Measurements from ENCODE around the gene PSME3IP1.
"Not testable (repeated sequence)": the region's sequence is repeated elsewhere in the genome, so short reads cannot be mapped to it uniquely, and the experiment has no call there.

PSME3IP1 gene

DNA sequence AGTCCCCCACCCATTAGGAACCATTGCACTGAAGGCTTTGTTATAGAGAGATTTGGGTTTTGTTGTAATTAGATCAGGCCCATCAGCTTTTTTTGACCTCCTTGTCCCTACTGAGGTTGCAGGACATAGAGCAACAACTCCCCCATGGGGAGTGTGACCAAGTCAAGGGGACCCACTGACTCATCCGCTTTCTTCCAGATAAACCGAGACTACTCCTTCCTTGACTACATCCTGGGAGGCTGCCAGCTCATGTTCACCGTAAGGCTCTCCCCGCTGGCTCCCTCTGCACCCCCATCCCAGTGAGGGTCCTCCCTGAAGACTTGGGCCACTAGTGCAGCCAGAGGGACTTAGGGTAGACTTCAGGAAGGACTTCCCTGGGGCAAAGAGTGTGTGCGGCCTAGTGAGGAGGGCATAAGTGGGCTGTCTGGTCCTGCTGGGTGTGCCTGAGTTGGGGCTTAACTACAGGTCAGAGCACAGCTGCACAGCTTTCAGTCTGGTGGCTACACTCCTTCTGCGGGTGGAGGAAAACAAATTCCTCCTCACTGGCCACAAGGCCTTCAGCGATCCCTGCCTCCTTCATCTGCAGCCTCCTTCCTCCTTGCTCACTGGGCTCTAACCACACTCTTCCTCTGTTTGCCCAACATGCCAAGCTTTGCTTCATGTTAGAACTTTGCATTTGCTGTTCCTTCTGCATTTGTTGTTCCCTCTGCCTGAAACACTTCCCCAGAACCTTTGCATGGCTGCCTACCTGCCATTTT is 62.4 kb downstream of the PSME3IP1 start:
- FAIRE-seq, result no peak

- FAIRE-seq, result no peak
Measured at GRCh38 chr16:57118461-57119084, 67.3 kb downstream of the PSME3IP1 start.

DNA sequence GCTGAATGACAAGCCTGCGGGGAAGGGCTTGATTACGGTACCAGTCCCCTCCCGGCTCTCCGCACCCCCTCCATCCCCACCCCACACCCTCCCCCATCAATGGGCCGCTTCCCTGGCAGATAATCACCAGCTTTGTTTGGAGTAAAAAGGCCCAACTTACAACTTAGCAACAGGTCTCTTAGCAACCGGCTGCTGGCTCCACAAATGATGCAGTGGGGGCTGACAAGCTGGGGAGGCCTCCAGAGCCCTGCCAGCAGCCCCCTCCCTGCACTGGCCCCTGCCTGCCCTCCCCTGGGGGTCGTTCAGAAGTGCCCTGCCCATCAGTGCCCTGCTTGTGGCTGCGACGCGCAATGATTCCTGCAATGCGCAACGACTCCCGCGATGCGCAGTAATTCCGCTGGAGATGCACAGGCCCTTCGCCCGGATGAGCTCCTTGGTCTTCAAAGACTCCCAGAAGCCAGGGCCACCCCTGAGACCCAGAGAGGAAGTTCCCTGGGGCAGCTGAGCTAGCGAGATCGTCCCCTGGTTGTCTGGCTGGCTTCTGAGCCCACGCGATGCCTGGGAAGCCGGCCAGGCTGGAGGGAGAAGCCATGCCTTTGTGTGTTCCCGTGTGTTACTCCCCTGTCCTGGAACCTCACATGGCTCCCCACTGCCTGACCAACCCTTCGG is 70.2 kb downstream of the PSME3IP1 start:
- no peak for FAIRE-seq

- no peak for FAIRE-seq
Measured at GRCh38 chr16:57115168-57115513, 70.7 kb downstream of the PSME3IP1 start.

DNA sequence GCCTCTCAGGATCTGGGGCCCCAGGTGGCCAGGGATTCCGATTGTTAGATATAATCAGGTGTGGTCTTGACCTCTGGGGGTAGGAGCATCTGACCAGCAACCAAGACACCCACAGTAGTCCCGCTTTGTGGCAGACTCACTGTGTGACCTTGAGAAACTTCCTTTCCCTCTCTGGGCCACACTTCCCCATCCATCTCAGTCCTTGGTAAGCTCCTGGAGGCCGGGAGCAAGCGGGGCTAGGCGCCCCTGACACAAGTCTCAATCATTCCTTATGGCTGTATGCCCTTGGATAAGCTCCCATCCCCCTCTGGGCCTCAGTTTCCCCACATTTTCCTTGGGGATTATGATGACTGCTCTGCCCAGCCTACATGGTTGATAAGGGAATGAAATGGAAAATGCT is 72.2 kb downstream of the PSME3IP1 start:
- FAIRE-seq, result no peak

DNA sequence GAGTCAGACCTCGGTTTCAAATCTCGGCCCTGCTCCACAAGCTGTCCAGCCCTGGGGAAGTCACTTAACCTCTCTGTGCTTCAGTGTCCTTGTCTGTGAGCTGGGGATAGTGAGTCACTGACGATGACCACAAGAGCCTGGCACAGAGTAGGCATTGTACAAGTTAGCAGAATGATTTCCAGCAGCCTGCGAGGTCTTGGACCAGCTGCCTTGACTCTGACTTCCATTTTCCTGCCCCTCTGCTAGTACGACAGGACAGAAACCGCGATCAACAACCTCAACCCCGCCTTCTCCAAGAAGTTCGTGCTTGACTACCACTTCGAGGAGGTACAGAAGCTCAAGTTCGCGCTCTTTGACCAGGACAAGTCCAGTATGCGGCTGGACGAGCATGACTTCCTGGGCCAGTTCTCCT is 72.8 kb downstream of the PSME3IP1 start:
- FAIRE-seq, result no peak

DNA sequence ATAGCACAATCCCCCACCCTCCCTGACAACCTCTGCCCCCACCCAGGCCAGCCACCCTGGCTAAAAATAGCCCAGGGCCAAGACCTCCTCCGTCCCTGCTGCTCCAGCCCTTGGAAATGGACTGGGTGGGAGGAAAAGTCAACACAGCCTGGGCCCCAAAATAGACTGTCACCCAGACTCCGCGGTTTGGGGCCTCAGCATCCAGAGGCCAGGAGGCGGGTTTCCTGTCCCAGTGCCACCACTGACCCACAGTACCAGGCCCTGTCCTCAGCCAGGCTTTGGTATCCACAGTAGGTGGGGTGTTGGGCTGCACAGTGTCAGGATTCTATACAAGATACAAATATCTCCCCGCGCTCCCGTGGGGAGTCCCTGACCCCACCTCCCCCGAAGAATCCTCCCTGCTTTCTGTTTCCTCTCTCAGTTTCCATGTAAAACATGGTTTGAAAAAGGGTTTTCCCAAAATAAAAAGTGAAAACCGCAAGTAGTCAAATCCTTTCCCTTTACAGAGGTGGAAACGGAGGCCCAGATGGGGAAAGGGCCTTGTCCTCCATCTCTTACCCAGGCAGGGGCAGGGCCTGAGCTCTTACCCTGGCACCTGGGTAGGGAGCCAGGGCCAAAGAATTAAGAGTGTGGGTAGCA is 73.3 kb downstream of the PSME3IP1 start:
- FAIRE-seq, result no peak

GRCh38 chr16:57111420-57111819 is 74.4 kb downstream of the PSME3IP1 start:
- FAIRE-seq, result no peak

DNA sequence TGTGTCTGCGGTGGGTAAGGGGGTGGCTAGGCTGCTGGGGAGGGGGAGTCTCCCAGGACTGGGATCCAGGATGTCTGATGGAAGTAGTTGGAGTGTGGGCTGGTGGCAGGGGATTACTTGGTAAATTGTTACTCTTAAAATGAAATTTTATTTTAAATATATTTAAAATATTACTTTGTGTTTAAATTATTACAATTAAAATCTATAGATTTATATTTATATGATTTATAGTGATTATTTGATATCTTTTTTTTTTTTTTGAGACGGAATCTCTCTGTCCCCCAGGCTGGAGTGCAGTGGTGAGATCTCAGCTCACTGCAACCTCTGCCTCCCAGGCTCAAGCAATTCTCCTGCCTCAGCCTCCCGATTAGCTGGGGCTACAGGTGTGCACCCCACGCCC is 74.9 kb downstream of the PSME3IP1 start:
- no peak for FAIRE-seq

GRCh38 chr16:57109259-57110105 is 76.4 kb downstream of the PSME3IP1 start:
- FAIRE-seq, result not testable (repeated sequence)

DNA sequence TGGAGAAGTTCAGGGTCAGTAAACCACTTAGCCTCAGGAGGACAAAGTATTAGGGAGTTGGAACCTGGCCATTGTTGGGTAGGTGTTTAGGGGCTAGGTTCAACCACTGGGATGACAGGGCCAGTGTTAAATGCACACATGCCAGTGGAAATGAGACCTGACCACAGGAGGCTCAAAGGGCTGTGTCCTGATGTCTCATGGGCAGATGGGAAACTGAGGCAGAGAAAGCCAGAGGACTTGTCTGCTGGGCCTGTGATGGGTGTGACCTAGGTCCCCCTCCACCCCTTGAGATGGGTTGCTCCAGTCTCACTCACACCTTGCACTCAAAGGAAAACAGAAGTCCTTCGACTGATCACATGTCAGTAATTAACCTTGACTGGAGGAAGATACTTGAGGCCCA is 77.4 kb downstream of the PSME3IP1 start:
- FAIRE-seq, result no peak

DNA sequence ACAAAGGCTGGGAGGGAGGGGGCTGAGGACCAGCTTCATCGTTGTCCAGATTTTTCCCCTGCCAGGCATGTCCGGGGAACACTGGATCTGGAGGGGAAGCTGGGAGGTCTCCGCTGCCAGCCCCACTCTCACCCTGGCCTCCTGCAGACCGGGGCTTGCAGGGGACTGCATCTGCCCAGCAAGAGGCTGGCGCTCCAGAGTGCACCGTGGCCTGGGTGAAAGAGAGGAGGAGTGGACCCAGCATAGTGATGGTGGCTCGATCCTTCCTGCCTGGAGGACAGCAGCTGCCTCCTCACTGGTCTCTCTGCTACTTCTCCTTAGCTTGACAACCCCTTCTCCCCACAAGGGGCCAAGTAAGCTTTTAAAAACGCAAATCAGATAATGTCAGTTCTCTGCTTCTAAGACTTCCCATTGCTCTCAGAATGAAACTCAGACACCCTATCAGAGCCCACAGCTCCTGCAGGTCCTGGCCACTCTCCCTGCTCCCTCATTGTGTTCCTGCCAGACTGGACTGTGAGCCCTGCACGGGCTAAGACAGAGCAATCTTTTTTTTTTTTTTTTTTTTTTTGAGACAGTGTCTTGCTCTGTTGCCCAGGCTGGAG is 78.4 kb downstream of the PSME3IP1 start:
- FAIRE-seq, result no peak

GRCh38 chr16:57106767-57107166 is 79.1 kb downstream of the PSME3IP1 start:
- no peak for FAIRE-seq

DNA sequence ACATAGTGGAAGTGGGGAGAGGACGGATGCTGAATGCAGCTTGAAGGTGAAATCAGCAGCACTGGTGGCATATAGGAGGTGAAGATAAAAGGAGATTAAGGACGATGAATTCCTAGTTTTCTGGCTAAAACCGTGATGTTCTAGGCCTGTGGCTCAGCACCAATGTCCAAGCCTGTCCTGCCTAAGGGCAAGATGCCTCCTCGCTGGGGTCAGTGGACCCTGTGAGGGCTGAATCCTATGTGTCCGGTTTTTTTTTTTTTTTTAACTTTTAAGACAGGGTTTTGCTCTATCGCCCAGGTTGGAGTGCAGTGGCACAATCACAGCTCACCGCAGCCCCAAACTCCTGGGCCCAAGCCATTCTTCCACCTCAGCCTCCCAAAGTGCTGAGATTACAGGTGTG is 80.7 kb downstream of the PSME3IP1 start:
- FAIRE-seq, result no peak

DNA sequence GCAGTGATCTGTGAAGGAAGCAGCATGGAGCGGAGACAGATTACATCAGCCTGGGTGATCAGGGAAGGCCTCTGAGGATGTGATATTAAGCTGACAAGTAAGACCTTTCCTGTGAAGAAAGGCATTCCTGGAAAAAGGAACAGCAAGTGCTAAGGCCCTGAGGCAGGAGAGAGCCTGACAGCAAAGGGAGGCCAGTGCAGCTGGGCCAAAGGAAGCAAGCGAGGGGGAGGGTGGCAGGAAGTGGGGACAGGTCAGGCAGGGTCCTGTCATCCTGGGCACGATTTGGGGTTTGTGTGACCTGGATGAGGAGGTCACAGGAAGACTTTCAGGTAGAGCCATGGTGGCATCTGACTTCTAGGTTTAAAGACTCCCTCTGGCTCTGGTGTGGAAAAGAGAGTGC is 81.1 kb downstream of the PSME3IP1 start:
- no peak for FAIRE-seq

DNA sequence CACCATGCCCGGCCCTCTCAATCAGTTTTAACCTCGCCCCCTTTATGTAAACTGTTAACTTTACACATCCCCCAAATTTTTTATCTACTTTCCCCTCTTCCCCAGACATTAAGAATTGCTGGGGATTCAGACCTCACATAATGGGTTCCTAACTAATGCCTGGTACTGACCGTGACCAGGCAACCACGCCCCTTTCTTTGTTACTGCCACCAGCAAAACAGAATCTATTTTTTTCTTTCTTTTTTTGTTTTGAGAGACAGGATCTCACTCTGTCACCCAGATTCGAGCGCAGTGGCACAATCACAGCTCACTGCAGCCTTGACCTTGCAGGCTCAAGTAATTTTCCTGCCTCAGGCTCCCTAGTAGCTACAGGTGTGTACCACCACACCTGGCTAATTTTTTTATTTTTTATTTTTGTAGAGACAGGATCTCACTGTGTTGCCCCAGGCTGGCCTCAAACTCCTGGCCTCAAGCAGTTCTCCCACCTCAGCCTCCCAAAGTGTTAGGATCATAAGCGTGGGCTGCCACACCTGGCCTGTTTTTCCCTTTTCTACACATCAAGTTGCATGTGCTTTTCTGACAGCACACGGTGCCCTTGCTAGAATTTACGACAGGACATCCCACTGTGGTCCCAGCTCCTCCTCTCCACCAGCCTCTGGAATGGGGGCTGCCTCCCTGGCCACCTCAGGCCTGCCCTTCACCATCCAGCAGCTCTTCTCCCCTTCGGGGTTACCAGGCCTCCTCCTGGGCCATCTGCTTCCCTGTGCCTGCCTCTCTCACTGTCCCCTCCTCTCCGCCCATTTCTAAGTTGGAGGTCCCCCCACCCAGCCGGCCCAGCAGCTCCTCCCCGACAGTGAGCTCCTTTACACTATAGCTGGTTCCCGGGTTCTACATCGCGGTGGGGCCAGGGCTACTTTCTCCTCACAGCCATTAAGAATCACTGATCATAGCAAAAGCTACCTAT is 82.7 kb downstream of the PSME3IP1 start:
- FAIRE-seq, result no peak
